Lung (tissue), 12 donors: ENCODE data around the gene WFDC10A. TPM values are rescaled to one million over a fixed set of nuclear protein-coding genes. Genes with fewer than 3 reads are reported as not detected.

ENCODE experiments used
- ATAC-seq: fragments of 200-7000 bp; cut with Tn5 transposase; one replicate; pipeline ENCODE4 v1.9.1; 2020; ENCODE audit warnings: moderate number of reproducible peaks; ENCODE audit not compliant: insufficient read depth, low FRiP score
- DNase-seq, 3 donors: peaks; one replicate each; pipeline ENCODE4 v3.0.0-alpha.2; 2013 to 2017
- H3K27ac ChIP-seq, 2 donors: one replicate each; pipeline ENCODE4 v1.5.1; 2013; ENCODE audit warnings: mild to moderate bottlenecking in 2 of 2, moderate library complexity in 2 of 2, control low read depth in 1 of 2, inconsistent platforms in 1 of 2, low read depth in 1 of 2, low read length in 1 of 2
- H3K27me3 ChIP-seq, 3 donors: one replicate each; pipeline ENCODE4 v1.5.1; 2013; ENCODE audit warnings: low read length in 2 of 3; ENCODE audit not compliant: control insufficient read depth in 3 of 3, insufficient read depth in 3 of 3
- H3K36me3 ChIP-seq, 4 donors: one replicate each; pipeline ENCODE4 v1.5.1; 2013; ENCODE audit warnings: low read length in 4 of 4, mild to moderate bottlenecking in 1 of 4, moderate library complexity in 1 of 4; ENCODE audit not compliant: control insufficient read depth in 4 of 4, insufficient read depth in 4 of 4
- H3K4me1 ChIP-seq, 5 donors: one replicate each; pipeline ENCODE4 v1.5.1; 2013; ENCODE audit warnings: low read length in 5 of 5, mild to moderate bottlenecking in 2 of 5, moderate library complexity in 1 of 5; ENCODE audit not compliant: control insufficient read depth in 5 of 5, insufficient read depth in 5 of 5
- H3K4me3 ChIP-seq: one replicate; pipeline ENCODE4 v1.5.1; 2013; ENCODE audit warnings: mild to moderate bottlenecking, control low read depth, moderate library complexity
- H3K9ac ChIP-seq, 2 donors: one replicate each; pipeline ENCODE4 v1.5.1; 2013; ENCODE audit warnings: low read length in 2 of 2, control low read depth in 1 of 2; ENCODE audit not compliant: insufficient read depth in 1 of 2
- H3K9me3 ChIP-seq, 4 donors: one replicate each; pipeline ENCODE4 v1.5.1; 2013; ENCODE audit warnings: low read length in 3 of 4, mild to moderate bottlenecking in 1 of 4, moderate library complexity in 1 of 4; ENCODE audit not compliant: control insufficient read depth in 4 of 4, insufficient read depth in 3 of 4
- CTCF ChIP-seq: IDR thresholded peaks from 2 replicates; pipeline ENCODE4 v1.5.1; 2012; ENCODE audit warnings: mild to moderate bottlenecking; ENCODE audit errors: control extremely low read depth, extremely low read depth
- WGBS, 2 donors: extraction: QIAGEN DNeasy Blood & Tissue Kit; methylation state at CpG; one replicate each; pipeline ENCODE4 v1.1.7; 2013; 5-methylcytosine and 5-hydroxymethylcytosine counted together
- polyA plus RNA-seq, 2 donors: library from polyadenylated mRNA; stranded (reverse); fragments of 200-250 nt; gene quantifications; one replicate each; pipeline ENCODE4 v1.2.1, GENCODE V29; 2013
- total RNA-seq, 2 donors: library from RNA; depleted of rRNA in 1 of 2; stranded (reverse); fragments of >200 nt in 1 of 2; gene quantifications; one replicate each; pipeline ENCODE4 v1.2.1, GENCODE V29; 2014 to 2021
- donor health status: control.
- donor health status: control.
- donor health status: Bipolar disorder and iron deficiency.
- donor health status: healthy.
- donor health status: DM: yes; HTN: yes; CAD: no.

The WFDC10A gene
- total and polyA plus RNA-seq, 4 donors = not detected

- Histone ChIP-seq H3K9ac (no peak overlapping the region), H3K4me3 (no peak overlapping the region), H3K9me3 (peaks cover 0 to 5% (median 0%) of the 10 kb centered on the region in 4 donors), H3K4me1 (no peaks in the 10 kb centered on the region), H3K27ac (no peak overlapping the region), H3K27me3 (no peaks in the 10 kb centered on the region), H3K36me3 (no peaks in the 10 kb centered on the region)
- TF ChIP-seq CTCF = no peak
- DNase-seq = no peak
- ATAC-seq = no peak
- 76 to 88% methylated on average over 2 of the region's 2 CpGs for WGBS, 2 donors
Measured at GRCh38 chr20:45588800-45589199, 40.7 kb upstream of the WFDC10A start.

DNA sequence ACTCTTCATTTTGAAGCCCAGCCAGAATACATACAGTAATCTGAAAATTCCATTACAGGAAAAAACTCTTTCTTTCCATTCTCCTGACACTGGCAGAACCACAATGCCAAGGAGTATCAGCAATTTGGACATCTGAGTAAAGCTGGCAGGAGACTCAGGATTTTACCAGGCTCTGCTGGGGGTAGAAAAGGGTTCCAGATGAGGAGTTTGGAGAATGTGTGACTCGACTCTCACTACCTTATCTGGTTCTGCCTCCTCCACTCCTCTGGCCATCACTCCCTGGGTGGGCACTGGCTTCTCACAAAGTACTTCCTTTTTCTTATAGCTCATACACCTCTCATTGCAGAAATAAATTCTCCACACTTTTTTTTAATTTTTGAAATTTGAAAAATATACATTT, 39.8 kb upstream of the WFDC10A start:
- no peak for TF ChIP-seq CTCF
- Histone ChIP-seq H3K9ac (no peak overlapping the region), H3K4me1 (no peaks in the 10 kb centered on the region), H3K4me3 (no peak overlapping the region), H3K9me3 (peaks cover 0 to 5% (median 0%) of the 10 kb centered on the region in 4 donors), H3K36me3 (no peaks in the 10 kb centered on the region), H3K27me3 (no peaks in the 10 kb centered on the region), H3K27ac (no peak overlapping the region)
- ATAC-seq (no peak), DNase-seq (no peak)
- whole genome bisulfite sequencing, 2 donors = 28 to 36% methylated on average over 1 of the region's 1 CpG

DNA sequence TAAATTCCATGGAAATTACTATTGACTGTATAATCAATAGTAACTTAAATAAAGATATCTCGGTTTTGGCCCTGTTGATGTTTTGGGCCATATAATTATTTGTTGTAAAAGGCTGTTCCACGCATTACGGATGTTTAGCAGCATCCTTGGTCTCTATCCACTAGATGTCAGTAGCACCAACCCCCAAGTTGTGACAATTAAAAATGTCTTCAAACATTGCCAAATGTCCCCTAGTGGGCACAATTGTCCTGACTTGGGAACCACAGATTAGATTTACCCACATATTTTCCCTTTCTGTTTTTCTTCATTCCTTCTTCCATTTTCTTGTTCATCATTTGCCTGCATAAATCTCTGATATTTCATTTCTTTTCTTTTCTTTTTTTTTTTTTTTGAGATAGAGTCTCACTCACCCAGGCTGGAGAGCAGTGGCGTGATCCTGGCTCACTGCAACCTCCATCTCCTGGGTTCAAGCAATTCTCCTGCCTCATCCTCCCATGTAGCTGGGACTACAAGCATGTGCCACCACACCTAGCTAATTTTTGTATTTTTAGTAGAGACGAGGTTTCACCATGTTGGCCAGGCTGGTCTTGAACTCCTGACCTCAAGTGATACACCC, 36.9 kb upstream of the WFDC10A start:
- Histone ChIP-seq H3K27me3 (no peaks in the 10 kb centered on the region), H3K9ac (no peak overlapping the region), H3K4me1 (no peaks in the 10 kb centered on the region), H3K9me3 (peaks cover 0 to 5% (median 0%) of the 10 kb centered on the region in 4 donors), H3K4me3 (no peak overlapping the region), H3K36me3 (no peaks in the 10 kb centered on the region), H3K27ac (no peak overlapping the region)
- peak; percentile 10 for TF ChIP-seq CTCF
- 70 to 71% methylated on average over 5 of the region's 5 CpGs for WGBS, 2 donors
- ATAC-seq (no peak), DNase-seq (peak in 2 of 3 donors; percentile 2 to 12)

DNA sequence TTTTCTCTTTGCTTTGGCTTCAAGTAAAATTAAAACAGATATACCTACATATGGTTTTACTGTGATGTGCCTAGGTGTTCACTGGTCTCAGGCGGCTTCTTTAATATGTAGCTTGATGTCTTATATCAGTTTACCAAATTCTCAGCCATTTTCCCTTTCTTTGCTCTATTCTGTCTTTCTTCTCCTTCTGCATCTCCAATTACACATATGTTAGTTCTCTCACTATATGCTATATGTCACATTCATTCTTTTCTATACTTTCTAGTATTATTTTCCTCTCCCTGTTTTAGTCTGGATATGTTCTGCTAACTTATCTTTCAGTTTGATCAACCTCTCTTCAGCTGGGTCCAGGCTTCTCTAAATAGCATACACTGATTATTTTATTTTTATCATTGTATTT, 36.0 kb upstream of the WFDC10A start:
- no peak overlapping the region for H3K4me3 ChIP-seq
- 56 to 97% methylated on average over 1 of the region's 1 CpG for WGBS, 2 donors

More for the DNA sequence above, 36.0 kb upstream of the WFDC10A start:
- Histone ChIP-seq H3K36me3 (no peaks in the 10 kb centered on the region), H3K9ac (no peak overlapping the region), H3K27me3 (no peaks in the 10 kb centered on the region), H3K27ac (no peak overlapping the region), H3K9me3 (peaks cover 0 to 5% (median 0%) of the 10 kb centered on the region in 4 donors), H3K4me1 (no peaks in the 10 kb centered on the region)
- DNase-seq (no peak), ATAC-seq (no peak)
- no peak for TF ChIP-seq CTCF
